Activated naive CD8-positive, alpha-beta T cell treated with anti-CD3 and anti-CD28 coated beads, Interleukin-2, amount 50 U/mL, for 16 hours (primary cell): ENCODE measurements around the gene OR2AG1.
"Not testable (repeated sequence)": the region's sequence is repeated elsewhere in the genome, so short reads cannot be mapped to it uniquely, and the experiment has no call there.

Experiments
- DNase-seq: peaks from one replicate; pipeline ENCODE4 v3.0.0-alpha.2; 2020; ENCODE audit warnings: low read depth, low spot score

OR2AG1 gene

DNA sequence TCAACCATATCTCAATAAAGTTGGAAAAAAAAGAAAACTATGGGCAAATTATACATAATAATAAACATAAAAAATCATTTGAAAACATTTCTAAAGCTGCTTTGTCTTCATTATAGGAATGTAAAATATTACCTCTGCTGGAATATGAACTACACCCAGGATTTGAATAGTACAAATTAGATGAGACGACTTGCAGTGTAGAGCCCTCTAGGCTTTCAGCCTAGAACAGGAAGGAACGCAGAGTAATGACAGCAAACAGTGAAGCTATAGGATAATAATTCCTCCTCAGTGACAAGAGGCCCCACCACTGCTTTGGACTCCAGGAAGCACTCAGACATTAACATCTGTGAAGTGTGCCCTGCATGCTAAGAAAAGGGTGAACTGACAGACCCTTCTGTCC, 7.7 kb downstream of the OR2AG1 start:
- no peak for DNase-seq

DNA sequence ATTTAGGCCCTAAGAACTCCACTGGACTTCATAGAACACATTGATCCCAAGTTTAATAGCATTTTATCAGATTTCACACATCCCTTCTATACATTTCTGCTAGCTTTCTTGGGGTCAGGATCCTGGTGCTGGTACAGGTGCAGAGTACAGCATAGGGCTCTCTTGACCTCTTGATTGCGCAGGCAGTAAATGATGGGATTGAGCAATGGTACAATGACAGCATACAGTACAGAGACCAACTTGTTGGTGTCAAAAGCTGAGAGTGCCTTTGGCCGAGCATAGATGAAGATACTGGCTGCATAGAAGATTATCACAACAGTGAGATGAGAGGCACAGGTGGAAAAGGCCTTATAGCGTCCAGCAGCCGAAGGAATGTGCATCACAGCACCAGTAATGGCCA, 11.8 kb downstream of the OR2AG1 start:
- DNase-seq, result no peak

DNA sequence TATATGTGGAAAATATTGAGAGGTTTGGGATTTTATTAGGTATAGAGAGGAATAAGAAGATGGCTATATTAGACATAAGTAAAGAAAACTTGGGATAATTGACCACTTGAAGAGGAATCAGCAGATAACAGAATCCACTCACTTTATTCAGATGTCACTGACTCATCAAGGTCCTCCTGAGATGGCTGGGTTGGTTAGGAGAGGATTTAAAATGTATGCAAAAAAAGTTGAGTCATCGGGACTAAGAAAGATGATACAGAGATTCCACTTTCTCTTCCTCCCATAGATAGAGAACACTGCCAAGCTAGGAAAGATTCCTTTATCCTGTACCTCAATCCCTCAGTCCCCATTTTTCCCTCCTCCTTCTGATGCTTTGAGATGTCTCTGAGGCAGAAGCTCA, 16.6 kb downstream of the OR2AG1 start, which contains the start of gene OR6A2:
OR6A2 (minus strand) TSS at position 288 of the 400 bp plus-strand sequence. CDS start 3,981 bp downstream, outside the sequence.
- DNase-seq, result no peak

DNA sequence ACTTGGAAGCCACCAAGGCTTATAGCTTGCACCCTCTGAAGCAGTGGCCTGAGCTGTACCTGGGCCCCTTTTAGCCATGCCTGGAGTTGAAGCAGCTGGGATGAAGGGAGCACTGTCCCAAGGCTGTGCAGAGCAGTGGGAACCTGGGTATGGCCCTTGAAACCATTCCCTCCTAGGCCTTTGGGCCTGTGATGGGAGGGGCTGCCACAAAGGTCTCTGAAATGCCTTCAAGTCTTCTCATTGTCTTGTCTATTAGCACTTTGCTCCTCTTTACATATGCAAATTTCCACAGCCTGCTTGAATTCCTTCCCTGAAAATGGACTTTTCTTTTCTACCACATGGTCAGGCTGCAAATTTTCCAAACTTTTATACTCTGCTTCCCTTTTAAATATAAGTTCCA, 18.3 kb downstream of the OR2AG1 start:
- not testable (repeated sequence) for DNase-seq

DNA sequence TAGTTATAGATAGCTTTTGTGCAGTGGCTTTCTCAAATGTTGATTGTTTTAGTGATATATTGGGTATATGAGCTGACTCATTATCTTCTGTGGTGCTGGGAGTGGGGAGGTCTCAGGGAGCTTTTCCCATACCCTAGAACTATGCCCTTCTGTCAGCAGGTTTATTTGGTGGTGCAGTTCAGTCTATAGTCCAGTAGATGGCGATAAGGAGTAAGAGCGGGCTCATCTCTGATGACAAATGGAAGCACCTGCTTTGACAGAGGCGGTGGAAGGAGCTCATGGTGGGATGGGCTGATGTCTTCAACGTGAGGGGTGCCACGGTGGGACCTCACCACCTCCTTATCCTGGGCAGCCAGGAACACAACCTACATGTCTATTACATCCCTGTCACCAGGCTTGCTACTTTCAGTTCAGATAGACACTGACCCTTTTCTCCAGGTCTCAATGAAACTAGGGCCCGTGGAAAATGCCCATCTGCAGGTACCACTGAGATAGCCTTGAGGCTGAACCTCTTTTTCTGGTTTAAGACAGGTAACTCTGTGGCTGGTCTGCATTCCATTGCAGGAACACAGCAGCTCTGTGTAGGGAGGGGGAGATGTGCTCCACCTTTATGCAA, 29.7 kb downstream of the OR2AG1 start:
- no peak for DNase-seq

DNA sequence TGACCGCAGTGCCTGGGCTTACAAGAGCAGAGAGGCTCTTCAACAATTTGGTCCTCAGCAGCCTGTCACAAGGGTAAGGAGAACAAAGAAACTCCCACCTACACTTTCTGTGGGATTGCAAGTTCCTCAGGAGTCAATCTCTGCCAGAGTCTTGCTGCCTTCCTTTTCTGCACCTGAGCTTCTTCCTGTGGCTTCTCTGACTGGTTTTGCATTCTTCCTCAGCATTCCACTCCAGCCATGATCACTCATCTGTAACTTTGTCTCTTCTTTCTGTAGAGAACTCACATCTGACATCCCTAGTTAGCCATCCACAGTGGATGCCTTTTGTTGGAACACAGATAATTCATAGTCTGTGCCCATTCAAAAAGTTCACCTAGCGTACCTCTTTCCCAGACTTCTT, 30.8 kb downstream of the OR2AG1 start:
- no peak for DNase-seq

DNA sequence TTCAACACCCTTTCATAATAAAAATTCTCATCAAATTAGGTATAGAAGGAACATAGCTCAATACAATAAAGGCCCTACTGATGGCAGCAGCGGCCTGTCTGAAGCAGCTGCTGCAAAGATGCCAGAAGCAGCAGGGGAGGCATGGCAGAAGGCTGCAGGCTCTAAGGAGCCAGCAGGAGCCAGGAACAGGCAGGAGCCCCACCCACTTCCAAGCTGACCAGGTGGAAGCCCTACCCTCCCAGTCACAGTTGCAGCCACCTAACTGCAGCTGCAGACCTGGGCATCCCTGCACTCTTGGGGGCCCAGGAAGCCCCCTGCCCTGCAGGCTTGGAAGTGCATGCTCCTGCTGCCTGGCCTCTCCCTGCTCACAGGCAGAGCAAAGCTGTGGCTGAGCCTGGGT, 34.9 kb downstream of the OR2AG1 start:
- DNase-seq, result no peak

DNA sequence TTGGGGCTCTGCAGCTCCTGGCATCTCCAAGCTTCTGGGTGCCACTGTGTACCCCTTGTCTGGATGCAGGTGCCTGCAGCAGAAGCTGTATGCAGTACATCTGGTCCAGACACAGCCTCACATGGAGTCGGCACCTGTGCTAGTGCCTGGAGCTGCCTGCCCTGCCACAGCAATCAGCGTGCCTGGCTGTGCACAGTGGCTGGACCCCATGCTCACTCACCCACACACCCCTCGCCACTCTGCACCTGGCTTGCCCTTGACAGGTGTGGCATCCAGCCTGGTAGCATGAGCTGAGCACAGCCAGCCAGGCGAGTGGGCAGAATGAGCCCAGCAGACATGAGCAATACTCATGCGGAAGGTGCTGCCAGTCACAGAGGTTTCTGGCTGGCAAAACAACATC, 36.1 kb downstream of the OR2AG1 start:
- no peak for DNase-seq

DNA sequence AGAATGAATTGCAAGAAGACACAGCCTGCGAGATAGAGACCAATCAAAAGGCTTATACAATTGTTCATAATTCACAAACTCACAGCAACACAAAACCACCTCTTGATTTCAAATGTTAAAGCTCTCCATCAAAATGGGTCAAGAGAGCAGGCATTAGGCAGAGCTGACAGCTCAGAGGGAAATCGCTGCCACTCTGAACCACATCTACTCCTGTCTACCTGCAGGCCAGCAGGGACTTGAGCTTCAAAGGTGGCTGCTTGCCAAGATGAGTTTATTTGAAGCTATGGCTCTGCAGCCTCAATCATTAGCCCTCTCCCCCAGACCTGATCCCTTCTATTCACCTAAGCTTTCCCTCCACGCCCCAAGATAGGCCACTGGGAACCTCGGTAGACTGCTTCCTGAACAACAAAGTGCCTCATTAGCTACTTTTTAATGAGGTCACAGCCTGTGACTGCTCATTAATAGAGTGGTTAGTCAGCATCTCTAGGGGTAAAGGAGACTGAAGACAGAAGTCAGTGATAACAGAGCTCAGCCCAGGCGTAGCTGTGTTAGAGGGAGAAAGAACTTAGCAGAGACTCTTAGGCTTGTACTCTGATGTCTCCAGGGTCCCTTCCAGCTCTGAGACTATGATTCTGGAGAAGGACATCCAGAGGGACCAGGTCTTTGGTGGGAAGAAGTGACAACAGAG, 41.5 kb downstream of the OR2AG1 start:
- DNase-seq, result no peak

DNA sequence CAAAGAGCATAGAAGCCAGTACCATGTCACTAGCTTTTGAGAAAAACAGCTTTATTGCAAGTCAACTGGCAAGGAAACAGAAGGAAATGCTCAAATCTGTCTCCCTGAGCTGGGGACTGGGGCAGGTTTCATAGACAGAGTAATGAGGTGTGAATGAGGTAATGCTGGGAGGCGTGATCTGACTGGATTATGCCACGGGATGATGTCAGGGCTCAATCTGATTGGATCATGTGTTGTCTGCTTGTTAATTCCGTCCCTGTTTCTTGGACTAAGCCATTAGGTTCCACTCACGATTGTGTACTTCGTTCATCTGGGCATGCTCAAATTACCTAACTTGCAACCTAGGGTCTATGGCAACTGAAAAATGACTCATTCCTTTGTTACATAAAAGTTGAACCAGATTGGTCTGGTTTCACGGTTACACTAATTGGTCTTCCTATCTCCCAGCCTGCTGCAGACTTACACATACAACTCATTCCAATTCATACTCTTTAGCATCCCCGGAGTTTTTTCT, 42.5 kb downstream of the OR2AG1 start:
- no peak for DNase-seq

DNA sequence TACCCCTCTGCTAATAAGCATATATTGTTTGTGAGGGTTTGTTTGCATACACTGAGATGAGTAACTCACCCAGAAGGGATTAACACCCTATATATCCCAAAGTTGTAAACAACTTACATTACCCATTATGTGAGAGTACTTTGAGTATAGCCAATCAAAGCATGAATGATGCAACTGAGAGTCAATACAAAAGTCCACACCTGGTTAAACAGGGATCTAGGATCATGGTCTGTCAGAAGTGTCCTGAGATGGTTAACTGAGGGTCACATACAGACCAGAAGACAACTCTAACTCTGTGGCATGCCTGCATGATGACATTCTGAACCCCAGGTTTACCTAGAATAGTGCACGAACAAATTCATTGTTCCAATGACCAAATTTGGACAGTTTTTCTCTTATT, 45.3 kb downstream of the OR2AG1 start:
- no peak for DNase-seq

DNA sequence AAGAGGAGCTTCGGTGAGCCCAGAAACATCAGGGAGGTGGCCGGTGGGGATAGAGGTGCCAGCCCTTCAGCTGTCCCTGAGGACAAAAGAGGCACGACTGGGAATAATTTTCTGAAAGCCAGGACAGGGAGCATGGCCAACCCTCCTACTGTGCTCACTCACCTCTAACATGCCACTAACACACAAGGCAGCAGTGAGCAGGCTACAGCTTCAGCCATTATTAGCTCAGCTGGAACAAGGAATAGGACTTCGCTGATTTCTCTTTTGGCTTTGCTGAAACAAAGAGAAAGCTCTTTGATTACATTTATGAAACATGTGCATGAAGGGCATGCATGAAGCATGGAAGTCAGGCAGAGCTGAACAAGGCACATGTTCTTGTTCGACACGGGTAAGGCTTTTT, 50.5 kb downstream of the OR2AG1 start:
- no peak for DNase-seq

DNA sequence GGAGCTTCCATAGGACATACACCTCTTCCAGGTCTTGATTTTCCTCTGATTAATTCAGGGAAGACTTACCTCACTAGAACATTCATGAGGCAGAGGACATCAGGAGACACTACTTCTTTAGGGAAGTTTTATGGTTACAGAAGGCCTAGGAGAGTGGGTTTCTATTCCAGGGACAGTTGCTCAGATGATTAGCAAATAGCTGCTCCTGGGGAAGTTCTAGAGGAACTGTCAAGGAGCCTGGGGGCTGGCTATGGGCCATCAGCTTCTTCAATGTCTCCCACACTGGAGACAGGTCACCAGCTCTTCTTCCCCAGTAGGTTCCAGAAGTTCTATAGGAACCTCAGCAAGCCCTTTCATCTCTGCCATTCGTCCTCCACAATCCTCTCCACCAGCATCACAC, 51.2 kb downstream of the OR2AG1 start:
- no peak for DNase-seq
